ENCODE measurements around the gene CCDC9.

DNA sequence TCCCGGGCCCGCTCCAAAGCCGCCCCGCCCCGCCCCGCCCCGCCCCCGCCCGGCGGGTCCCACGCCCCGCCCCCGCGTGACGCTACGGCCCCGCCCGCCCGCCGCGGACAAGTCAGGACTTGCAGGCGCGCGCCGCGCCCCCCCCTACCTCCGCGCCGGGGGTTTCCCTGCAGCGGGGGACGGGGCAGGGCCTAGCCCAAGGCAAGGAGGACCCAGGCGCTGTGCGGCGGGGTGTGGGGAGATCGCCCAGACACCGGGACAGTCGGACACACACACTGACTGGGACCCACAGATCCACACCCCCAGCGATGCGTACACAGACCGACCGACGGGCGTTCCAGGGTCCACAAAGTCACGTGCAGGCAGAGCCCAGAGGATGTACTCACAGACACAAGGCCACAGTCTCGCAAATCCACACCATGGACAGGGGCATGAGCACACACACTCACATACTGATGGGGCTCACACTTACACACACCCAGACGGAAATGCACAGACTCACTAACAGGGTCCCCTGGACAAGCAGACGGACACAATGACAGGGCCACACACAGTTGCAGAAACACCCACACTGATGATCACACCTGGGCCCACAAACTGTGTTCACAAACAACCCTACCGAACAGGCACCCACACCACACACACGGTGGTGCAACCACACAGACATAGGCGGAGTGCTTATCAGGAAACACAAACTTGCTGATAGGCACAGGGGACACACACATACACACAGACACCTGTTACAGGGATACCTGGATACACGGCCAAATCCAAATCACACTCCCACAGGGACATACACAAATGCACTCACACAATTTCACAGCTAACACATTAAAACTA is 24.9 kb upstream of the CCDC9 start:
- TF ChIP-seq, protein P1, sequence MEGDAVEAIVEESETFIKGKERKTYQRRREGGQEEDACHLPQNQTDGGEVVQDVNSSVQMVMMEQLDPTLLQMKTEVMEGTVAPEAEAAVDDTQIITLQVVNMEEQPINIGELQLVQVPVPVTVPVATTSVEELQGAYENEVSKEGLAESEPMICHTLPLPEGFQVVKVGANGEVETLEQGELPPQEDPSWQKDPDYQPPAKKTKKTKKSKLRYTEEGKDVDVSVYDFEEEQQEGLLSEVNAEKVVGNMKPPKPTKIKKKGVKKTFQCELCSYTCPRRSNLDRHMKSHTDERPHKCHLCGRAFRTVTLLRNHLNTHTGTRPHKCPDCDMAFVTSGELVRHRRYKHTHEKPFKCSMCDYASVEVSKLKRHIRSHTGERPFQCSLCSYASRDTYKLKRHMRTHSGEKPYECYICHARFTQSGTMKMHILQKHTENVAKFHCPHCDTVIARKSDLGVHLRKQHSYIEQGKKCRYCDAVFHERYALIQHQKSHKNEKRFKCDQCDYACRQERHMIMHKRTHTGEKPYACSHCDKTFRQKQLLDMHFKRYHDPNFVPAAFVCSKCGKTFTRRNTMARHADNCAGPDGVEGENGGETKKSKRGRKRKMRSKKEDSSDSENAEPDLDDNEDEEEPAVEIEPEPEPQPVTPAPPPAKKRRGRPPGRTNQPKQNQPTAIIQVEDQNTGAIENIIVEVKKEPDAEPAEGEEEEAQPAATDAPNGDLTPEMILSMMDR (IDR thresholded peaks at IDR 0.05), result no peak
- TF ChIP-seq POLR2AphosphoS5 (IDR thresholded peaks at IDR 0.05), result peak; percentile 43
- TF ChIP-seq POLR2A (IDR thresholded peaks at IDR 0.05), result peak; percentile 15

All from prostate gland (tissue), 2 donors.